GM13976 (cell line): ENCODE data around the gene ARMH2.

Experiments
- DNase-seq: peaks from one replicate; pipeline ENCODE4 v3.0.0; 2012; ENCODE audit warnings: low spot score
- CTCF ChIP-seq: IDR thresholded peaks from 2 replicates; pipeline ENCODE4 v1.5.1; 2012; ENCODE audit warnings: borderline replicate concordance, mild to moderate bottlenecking; ENCODE audit not compliant: insufficient read depth; ENCODE audit errors: extremely low read depth, missing control alignments, control extremely low read depth
- in situ Hi-C: fragments of 300-500 bp; cut with MboI; formaldehyde crosslinking; loops from one replicate; pipeline ENCODE4 v1.12.0; 2022; ENCODE audit warnings: low sequenced_read_pairs, mixed read lengths, inconsistent platforms; ENCODE audit not compliant: unreplicated experiment

Gene ARMH2

DNA sequence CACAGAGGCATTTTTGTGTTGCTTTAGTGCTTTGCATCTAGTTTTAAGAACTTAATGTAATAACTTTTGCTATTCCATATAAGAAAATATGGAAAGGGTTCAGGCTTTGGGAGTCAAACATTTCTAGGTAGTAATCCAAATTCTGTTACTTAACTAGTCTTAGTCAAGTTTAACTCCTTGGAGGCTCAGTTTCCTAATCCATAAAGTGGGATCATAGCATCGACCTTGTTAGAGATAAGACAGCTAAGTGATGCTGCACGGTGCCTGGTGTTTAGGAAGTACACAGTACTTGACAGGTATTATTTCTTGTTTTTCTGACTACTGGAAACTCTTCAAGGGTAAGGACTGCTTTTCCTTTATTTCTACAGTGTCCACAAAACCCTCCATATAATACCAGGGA is 24.5 kb upstream of the ARMH2 start:
- no peak for DNase-seq
- TF ChIP-seq CTCF = no peak
- in situ Hi-C loops = no loop called here

DNA sequence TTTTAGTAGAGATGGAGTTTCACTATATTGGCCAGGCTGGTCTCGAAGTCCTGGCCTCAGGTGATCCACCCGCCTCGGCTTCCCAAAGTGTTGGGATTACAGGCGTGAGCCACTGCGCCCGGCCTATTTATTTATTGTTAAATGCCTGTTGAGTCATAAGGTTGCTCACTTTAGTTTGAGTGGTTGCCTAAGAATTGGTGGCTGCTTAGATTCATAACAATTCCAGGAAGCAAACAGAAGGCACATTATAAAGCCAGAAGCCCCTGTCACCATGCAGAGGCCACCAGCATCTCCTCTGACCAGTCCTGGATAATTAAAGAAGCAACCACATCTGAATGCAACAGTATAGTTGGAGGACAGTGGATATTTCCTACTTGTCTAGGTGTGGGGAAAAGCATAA is 24.0 kb upstream of the ARMH2 start:
- in situ Hi-C loops = no loop called here
- no peak for DNase-seq
- no peak for TF ChIP-seq CTCF

DNA sequence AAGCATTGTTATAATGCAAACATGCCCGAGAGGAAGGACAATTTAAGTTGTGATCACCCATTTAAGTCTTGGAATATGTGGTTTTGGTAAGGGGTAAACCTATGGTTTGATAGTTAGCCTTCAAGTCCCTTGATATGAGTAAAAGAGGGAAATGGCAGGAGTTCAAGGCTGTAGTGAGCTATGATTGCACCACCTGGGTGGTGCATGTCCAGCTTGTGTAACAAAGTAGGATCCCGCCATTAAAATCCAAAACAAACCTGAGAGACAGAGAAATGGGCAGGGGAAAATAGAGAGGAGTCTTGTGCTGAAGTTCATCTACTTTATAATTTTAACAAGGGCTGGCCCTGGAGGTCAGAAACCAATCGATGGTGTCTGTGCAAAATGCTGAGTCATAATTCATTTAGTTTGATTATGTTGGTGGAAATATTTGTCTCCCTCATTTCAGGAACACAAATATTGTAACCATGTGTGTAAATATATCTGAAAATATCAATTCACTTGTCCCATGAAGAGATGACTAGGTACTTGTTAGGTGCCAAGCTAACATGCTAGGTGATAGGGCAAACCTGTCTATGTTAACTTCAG is 23.2 kb upstream of the ARMH2 start:
- DNase-seq = no peak
- in situ Hi-C loops = no loop called here
- no peak for TF ChIP-seq CTCF

DNA sequence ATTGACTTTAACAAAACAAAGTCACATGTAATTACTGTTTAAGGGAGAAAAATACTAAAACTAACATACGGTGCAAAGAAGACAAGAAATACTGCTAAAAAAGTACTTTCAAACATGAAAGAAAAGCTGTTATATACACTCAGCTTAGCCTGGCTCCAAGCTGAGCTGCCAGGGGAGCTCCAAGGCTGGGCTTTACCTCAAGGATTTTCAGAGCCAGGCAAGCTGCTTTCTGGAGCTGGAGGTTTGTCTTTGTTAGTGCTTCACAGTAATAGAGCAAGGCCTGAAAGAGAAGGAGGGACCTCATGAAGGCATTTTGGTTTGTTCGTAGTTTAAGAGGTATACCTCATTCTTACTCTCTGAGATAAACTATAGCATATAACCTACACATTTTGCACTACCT is 19.6 kb upstream of the ARMH2 start:
- TF ChIP-seq CTCF = no peak
- DNase-seq = no peak
- in situ Hi-C loops = no loop called here

GRCh38 chr6:24809728-24810127 is 11.0 kb upstream of the ARMH2 start:
- DNase-seq = no peak
- TF ChIP-seq CTCF = no peak
- in situ Hi-C loops = no loop called here

- in situ Hi-C loops = no loop called here
- no peak for DNase-seq
These were observed 8.9 kb upstream of the ARMH2 start for GRCh38 chr6:24807584-24807983.

More at GRCh38 chr6:24807584-24807983, 8.9 kb upstream of the ARMH2 start:
- no peak for TF ChIP-seq CTCF
